ENCODE measurements around the gene DUSP28. TPM values are rescaled to one million over a fixed set of nuclear protein-coding genes. Genes with fewer than 3 reads are reported as not detected.

The DUSP28 gene
- total RNA-seq, 1 experiment from 2014 or later, result 2.2 TPM

- H3K36me3 ChIP-seq (ENCODE audit: control insufficient read depth, insufficient read depth, low read length), result peaks cover 1% of the 10 kb centered on the region; the same call in 1 of the 2 replicates
- no peaks in the 10 kb centered on the region for H3K4me1 ChIP-seq
- no peaks in the 10 kb centered on the region for H3K9me3 Mint-ChIP-seq (ENCODE audit: unreplicated experiment)
- H3K27ac Mint-ChIP-seq (ENCODE audit: unreplicated experiment), result no peak overlapping the region
- no TSS peak for BruUV-seq (replicated peaks)
- H3K4me3 Mint-ChIP-seq (ENCODE audit: unreplicated experiment), result no peak overlapping the region
- ChIA-PET POLR2A (no interaction called here), CTCF (no interaction called here)
- no peak for TF ChIP-seq CTCF (IDR thresholded peaks at IDR 0.05; ENCODE audit: insufficient read depth in 1 of 2, low read depth in 1 of 2, low read length in 1 of 2, severe bottlenecking in 1 of 2, unreplicated experiment in 1 of 2)
- H3K27me3 Mint-ChIP-seq (ENCODE audit: insufficient read depth, unreplicated experiment), result no peaks in the 10 kb centered on the region
- DNase-seq, result no peak
- no peaks in the 10 kb centered on the region for H3K27me3 ChIP-seq (replicated peaks; ENCODE audit: control insufficient read depth, insufficient read depth, low read length)
- intact Hi-C loops (cut with micrococcal nuclease; ENCODE audit: unreplicated experiment), result no loop called here
- no peak overlapping the region for H3K4me3 ChIP-seq (ENCODE audit: low read depth, low read length)
- peaks cover 13% of the 10 kb centered on the region for H3K4me1 Mint-ChIP-seq (ENCODE audit: low read depth, unreplicated experiment)
- H3K9me3 ChIP-seq, result no peaks in the 10 kb centered on the region
- H3K36me3 Mint-ChIP-seq (ENCODE audit: insufficient read depth, unreplicated experiment), result peaks cover 11% of the 10 kb centered on the region
Measured at GRCh38 chr2:240581811-240582210, 21.7 kb downstream of the DUSP28 start.

GRCh38 chr2:240582781-240583180, 22.6 kb downstream of the DUSP28 start:
- Histone ChIP-seq H3K9me3 (no peaks in the 10 kb centered on the region), H3K4me1 (no peaks in the 10 kb centered on the region), H3K27me3 (replicated peaks; ENCODE audit: control insufficient read depth, insufficient read depth, low read length) (no peaks in the 10 kb centered on the region), H3K4me3 (ENCODE audit: low read depth, low read length) (no peak overlapping the region), H3K36me3 (ENCODE audit: control insufficient read depth, insufficient read depth, low read length) (peaks cover 1% of the 10 kb centered on the region; the same call in 1 of the 2 replicates)
- Mint-ChIP-seq H3K4me3 (ENCODE audit: unreplicated experiment) (no peak overlapping the region), H3K4me1 (ENCODE audit: low read depth, unreplicated experiment) (peaks cover 17% of the 10 kb centered on the region), H3K27ac (ENCODE audit: unreplicated experiment) (no peak overlapping the region), H3K36me3 (ENCODE audit: insufficient read depth, unreplicated experiment) (peaks cover 11% of the 10 kb centered on the region), H3K27me3 (ENCODE audit: insufficient read depth, unreplicated experiment) (no peaks in the 10 kb centered on the region), H3K9me3 (ENCODE audit: unreplicated experiment) (no peaks in the 10 kb centered on the region)
- BruUV-seq (replicated peaks), result no TSS peak
- POLR2A ChIA-PET, result no interaction called here
- intact Hi-C loops (cut with micrococcal nuclease; ENCODE audit: unreplicated experiment), result no loop called here
- no peak for TF ChIP-seq CTCF (IDR thresholded peaks at IDR 0.05; ENCODE audit: insufficient read depth in 1 of 2, low read depth in 1 of 2, low read length in 1 of 2, severe bottlenecking in 1 of 2, unreplicated experiment in 1 of 2)
- no peak for DNase-seq
- CTCF ChIA-PET, result no interaction called here

GRCh38 chr2:240583774-240584173, 23.6 kb downstream of the DUSP28 start:
- Mint-ChIP-seq H3K27me3 (ENCODE audit: insufficient read depth, unreplicated experiment) (no peaks in the 10 kb centered on the region), H3K4me1 (ENCODE audit: low read depth, unreplicated experiment) (peaks cover 27% of the 10 kb centered on the region), H3K4me3 (ENCODE audit: unreplicated experiment) (no peak overlapping the region), H3K36me3 (ENCODE audit: insufficient read depth, unreplicated experiment) (peaks cover 11% of the 10 kb centered on the region), H3K9me3 (ENCODE audit: unreplicated experiment) (no peaks in the 10 kb centered on the region), H3K27ac (ENCODE audit: unreplicated experiment) (no peak overlapping the region)
- peaks cover 1% of the 10 kb centered on the region; the same call in 1 of the 2 replicates for H3K36me3 ChIP-seq (ENCODE audit: control insufficient read depth, insufficient read depth, low read length)
- intact Hi-C loops (cut with micrococcal nuclease; ENCODE audit: unreplicated experiment), result no loop called here
- DNase-seq, result no peak
- BruUV-seq (replicated peaks), result no TSS peak
- no peaks in the 10 kb centered on the region for H3K9me3 ChIP-seq
- TF ChIP-seq CTCF (IDR thresholded peaks at IDR 0.05; ENCODE audit: insufficient read depth in 1 of 2, low read depth in 1 of 2, low read length in 1 of 2, severe bottlenecking in 1 of 2, unreplicated experiment in 1 of 2), result no peak
- no peak overlapping the region for H3K4me3 ChIP-seq (ENCODE audit: low read depth, low read length)
- no peaks in the 10 kb centered on the region for H3K27me3 ChIP-seq (replicated peaks; ENCODE audit: control insufficient read depth, insufficient read depth, low read length)
- H3K4me1 ChIP-seq, result no peaks in the 10 kb centered on the region
- ChIA-PET POLR2A (no interaction called here), CTCF (no interaction called here)
